Body of pancreas (tissue), 4 donors: ENCODE results near the gene TBC1D24.

Experiments used
- CTCF ChIP-seq, 7 experiments: fragments of 450-650 bp in 4 of 7; fragments of 200-600 bp in 3 of 7; sonication (generic) in 3 of 7; IDR thresholded peaks; one replicate each; pipeline ENCODE4 v1.5.1; 2016 to 2019; ENCODE audit warnings: antibody characterized with exemption in 7 of 7
- POLR2A ChIP-seq, 3 donors: fragments of 450-650 bp; IDR thresholded peaks; one replicate each; pipeline ENCODE4 v1.6.1; 2016; ENCODE audit warnings: antibody characterized with exemption in 3 of 3, mild to moderate bottlenecking in 2 of 3

- TF ChIP-seq CTCF (IDR thresholded peaks at IDR 0.05) = peak in 4 of 7 experiments; percentile 9 to 49 (median 24)
- TF ChIP-seq POLR2A (IDR thresholded peaks at IDR 0.05) = peak in 2 of 3 donors; percentile 55 to 60
Measured at GRCh38 chr16:2429034-2429770, 45.7 kb upstream of the TBC1D24 start, which contains the start of gene CCNF.
